K562 (cell line): ENCODE measurements around the gene ALOX5. TPM values are rescaled to one million over a fixed set of nuclear protein-coding genes. Genes with fewer than 3 reads are reported as not detected.

ENCODE experiments used
- BRF1 ChIP-seq: IDR thresholded peaks from 3 replicates; pipeline ENCODE4 v1.6.1; 2011; ENCODE audit warnings: borderline replicate concordance, mild to moderate bottlenecking; ENCODE audit not compliant: insufficient read length; ENCODE audit errors: extremely low read depth
- CSDE1 ChIP-seq, 2 experiments: fragments of 450-650 bp; IDR thresholded peaks; 2 replicates each; pipeline ENCODE4 v1.6.1; 2016; ENCODE audit warnings: mild to moderate bottlenecking in 1 of 2
- CTCFL ChIP-seq: IDR thresholded peaks from 2 replicates; pipeline ENCODE4 v1.6.1; 2011; ENCODE audit warnings: borderline replicate concordance, low read depth, mild to moderate bottlenecking, moderate library complexity, low read length; ENCODE audit not compliant: insufficient read depth, poor library complexity, severe bottlenecking
- GABPB2 ChIP-seq: fragments of 250-450 bp; sonication (Bioruptor Pico); conservative IDR thresholded peaks from 2 replicates; pipeline ENCODE4 v1.5.1; 2021; ENCODE audit warnings: mild to moderate bottlenecking
- GATA2 ChIP-seq: sonication (generic); formaldehyde crosslinking; IDR thresholded peaks from 2 replicates; pipeline ENCODE4 v1.4.0; 2020; ENCODE audit warnings: mild to moderate bottlenecking, missing genetic modification reagents
- HMGXB4 ChIP-seq: sonication (generic); formaldehyde crosslinking; IDR thresholded peaks from 2 replicates; pipeline ENCODE4 v1.8.1; 2023; ENCODE audit warnings: mild to moderate bottlenecking, missing genetic modification reagents
- KDM2B ChIP-seq: fragments of 250-450 bp; sonication (Bioruptor Pico); IDR thresholded peaks from 2 replicates; pipeline ENCODE4 v1.8.0; 2021; ENCODE audit warnings: mild to moderate bottlenecking, moderate library complexity
- OTX1 ChIP-seq: fragments of 450-650 bp; formaldehyde crosslinking; IDR thresholded peaks from 2 replicates; pipeline ENCODE4 v1.4.0; 2022; ENCODE audit warnings: mild to moderate bottlenecking
- POLR3A ChIP-seq: IDR thresholded peaks from 2 replicates; pipeline ENCODE4 v1.6.1; 2011; ENCODE audit warnings: borderline replicate concordance, mild to moderate bottlenecking, moderate library complexity; ENCODE audit not compliant: insufficient read length, insufficient read depth; ENCODE audit errors: extremely low read depth
- PURB ChIP-seq: sonication (generic); formaldehyde crosslinking; IDR thresholded peaks from 2 replicates; pipeline ENCODE4 v1.9.0; 2021; ENCODE audit warnings: low read depth, mild to moderate bottlenecking, missing genetic modification reagents
- RAD51 ChIP-seq: fragments of 450-650 bp; IDR thresholded peaks from 2 replicates; pipeline ENCODE4 v1.7.1; 2016; ENCODE audit warnings: low read depth, mild to moderate bottlenecking, borderline replicate concordance
- ZKSCAN1 ChIP-seq: fragments of 150-350 bp; IDR thresholded peaks from 2 replicates; pipeline ENCODE4 v1.6.1; 2016; ENCODE audit warnings: low read depth, low read length
- ZNF57 ChIP-seq: fragments of 450-650 bp; formaldehyde crosslinking; IDR thresholded peaks from 2 replicates; pipeline ENCODE4 v1.4.0; 2020; ENCODE audit warnings: mild to moderate bottlenecking, moderate library complexity
- ZNF583 ChIP-seq: fragments of 250-450 bp; sonication (Bioruptor Pico); IDR thresholded peaks from 2 replicates; pipeline ENCODE4 v1.4.0; 2020
- ZSCAN29 ChIP-seq: fragments of 450-650 bp; IDR thresholded peaks from 2 replicates; pipeline ENCODE4 v1.6.1; 2017
- ZZZ3 ChIP-seq: fragments of 450-650 bp; IDR thresholded peaks from 2 replicates; pipeline ENCODE4 v1.6.1; 2016; ENCODE audit warnings: antibody characterized with exemption, mild to moderate bottlenecking, moderate library complexity
- polyA plus RNA-seq, 8 experiments: library from polyadenylated mRNA; depleted of rRNA in 4 of 8; stranded (reverse) in 5 of 8; unstranded in 3 of 8; fragments of >200 nt; fragmentation: Nextera tagmentation in 2 of 8; fragmentation: Illumina TruSeq in 1 of 8; extraction: Ambion mirVana in 2 of 8; extraction: Trizol in 1 of 8; gene quantifications; 2 replicates each; pipeline versions ENCODE4 v1.2.1 to v1.2.3, GENCODE V29; 2011 to 2014; ENCODE audit warnings: inconsistent platforms in 1 of 8, missing spikeins in 1 of 8
- total RNA-seq, 7 experiments: library from RNA; depleted of rRNA in 6 of 7; stranded (reverse); fragments of >200 nt in 6 of 7; fragmentation: Illumina TruSeq in 2 of 7; extraction: Trizol in 2 of 7; gene quantifications; 2 replicates each; pipeline versions ENCODE4 v1.2.1 to v1.2.3, GENCODE V29; 2011 to 2021; ENCODE audit warnings: low replicate concordance in 1 of 7
- TF ChIP-seq, protein P1 (sequence below): fragments of 150-350 bp; IDR thresholded peaks from 2 replicates; pipeline ENCODE4 v1.6.1; 2014; ENCODE audit warnings: low read depth, mild to moderate bottlenecking, low read length, borderline replicate concordance
- TF ChIP-seq, protein P2 (sequence below): fragments of 450-650 bp; conservative IDR thresholded peaks from 2 replicates; pipeline ENCODE4 v1.6.1; 2016; ENCODE audit warnings: missing genetic modification characterization, low read depth, mild to moderate bottlenecking, missing compliant biosample characterization, moderate library complexity

Gene ALOX5
- total and polyA plus RNA-seq, 9 of the 15 experiments (the other 6 are each of a cell fraction or from before 2014, with no cell fraction given), result 0.10 to 2.4 (median 1.4) TPM

DNA sequence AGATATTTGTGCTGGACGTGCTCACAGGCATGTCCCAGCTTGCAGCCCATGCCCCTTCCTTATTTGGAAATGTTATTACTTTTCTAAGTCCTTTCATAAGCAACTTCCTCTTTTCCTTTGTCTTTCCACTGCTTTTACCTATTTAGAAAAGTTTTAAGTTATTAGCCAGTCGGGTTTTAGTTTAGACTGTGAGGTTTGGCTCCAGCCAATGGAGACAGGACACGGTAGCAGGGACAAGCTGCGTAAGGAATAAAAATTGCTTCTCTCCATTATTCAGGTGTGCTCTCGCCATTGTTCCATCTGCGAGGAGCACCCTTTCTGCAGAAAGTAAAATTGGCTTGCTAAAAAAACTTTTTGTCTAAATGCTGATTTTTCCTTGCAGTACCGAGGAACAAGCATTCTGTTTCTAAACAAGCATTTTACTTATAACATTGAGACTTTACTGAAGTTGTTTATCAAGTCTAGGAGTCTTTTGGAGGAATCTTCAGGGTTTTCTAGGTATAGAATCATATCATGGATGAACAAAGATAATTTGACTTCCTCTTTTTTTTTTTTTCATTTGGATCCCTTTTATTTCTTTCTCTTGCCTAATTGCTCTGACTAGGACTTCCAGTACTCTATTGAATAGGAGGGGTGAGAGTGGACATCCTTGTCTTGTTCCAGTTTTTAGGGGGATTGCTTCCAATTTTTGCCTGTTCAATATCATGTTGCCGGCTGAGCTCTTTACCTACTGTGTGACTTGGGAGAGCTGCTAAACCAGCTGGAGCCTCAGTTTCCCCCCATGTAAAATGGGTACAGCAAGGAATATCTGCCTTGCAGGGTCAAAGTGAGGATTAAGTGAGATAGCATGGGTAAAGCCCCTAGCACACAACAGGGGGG lies 63.8 kb downstream of the ALOX5 start (continued):
- TF ChIP-seq ZKSCAN1 (peak; percentile 40; the same call in 1 of the 2 replicates), POLR3A (no peak), ZNF583 (CRISPR knock-in tag) (no peak), RAD51 (no peak), GATA2 (no peak), BRF1 (no peak), CTCFL (no peak), ZZZ3 (no peak), OTX1 (CRISPR knock-in tag) (0 out of 2 replicates have a peak, but pooled peaks have one; percentile 11), GABPB2 (CRISPR knock-in tag) (no peak), PURB (CRISPR knock-in tag) (no peak), ZSCAN29 (no peak), HMGXB4 (CRISPR knock-in tag) (no peak), ZNF57 (no peak), CSDE1 (IDR thresholded peaks at IDR 0.05) (no peak), KDM2B (CRISPR knock-in tag) (no peak)
- TF ChIP-seq, protein P1, sequence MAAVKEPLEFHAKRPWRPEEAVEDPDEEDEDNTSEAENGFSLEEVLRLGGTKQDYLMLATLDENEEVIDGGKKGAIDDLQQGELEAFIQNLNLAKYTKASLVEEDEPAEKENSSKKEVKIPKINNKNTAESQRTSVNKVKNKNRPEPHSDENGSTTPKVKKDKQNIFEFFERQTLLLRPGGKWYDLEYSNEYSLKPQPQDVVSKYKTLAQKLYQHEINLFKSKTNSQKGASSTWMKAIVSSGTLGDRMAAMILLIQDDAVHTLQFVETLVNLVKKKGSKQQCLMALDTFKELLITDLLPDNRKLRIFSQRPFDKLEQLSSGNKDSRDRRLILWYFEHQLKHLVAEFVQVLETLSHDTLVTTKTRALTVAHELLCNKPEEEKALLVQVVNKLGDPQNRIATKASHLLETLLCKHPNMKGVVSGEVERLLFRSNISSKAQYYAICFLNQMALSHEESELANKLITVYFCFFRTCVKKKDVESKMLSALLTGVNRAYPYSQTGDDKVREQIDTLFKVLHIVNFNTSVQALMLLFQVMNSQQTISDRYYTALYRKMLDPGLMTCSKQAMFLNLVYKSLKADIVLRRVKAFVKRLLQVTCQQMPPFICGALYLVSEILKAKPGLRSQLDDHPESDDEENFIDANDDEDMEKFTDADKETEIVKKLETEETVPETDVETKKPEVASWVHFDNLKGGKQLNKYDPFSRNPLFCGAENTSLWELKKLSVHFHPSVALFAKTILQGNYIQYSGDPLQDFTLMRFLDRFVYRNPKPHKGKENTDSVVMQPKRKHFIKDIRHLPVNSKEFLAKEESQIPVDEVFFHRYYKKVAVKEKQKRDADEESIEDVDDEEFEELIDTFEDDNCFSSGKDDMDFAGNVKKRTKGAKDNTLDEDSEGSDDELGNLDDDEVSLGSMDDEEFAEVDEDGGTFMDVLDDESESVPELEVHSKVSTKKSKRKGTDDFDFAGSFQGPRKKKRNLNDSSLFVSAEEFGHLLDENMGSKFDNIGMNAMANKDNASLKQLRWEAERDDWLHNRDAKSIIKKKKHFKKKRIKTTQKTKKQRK, result no peak
- TF ChIP-seq, protein P2, sequence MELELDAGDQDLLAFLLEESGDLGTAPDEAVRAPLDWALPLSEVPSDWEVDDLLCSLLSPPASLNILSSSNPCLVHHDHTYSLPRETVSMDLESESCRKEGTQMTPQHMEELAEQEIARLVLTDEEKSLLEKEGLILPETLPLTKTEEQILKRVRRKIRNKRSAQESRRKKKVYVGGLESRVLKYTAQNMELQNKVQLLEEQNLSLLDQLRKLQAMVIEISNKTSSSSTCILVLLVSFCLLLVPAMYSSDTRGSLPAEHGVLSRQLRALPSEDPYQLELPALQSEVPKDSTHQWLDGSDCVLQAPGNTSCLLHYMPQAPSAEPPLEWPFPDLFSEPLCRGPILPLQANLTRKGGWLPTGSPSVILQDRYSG (tag), result no peak
